GM12878 (cell line): ENCODE data around the gene PHC2.

Source experiments
- CREM ChIP-seq: IDR thresholded peaks from 2 replicates; pipeline ENCODE4 v1.6.1; 2014; ENCODE audit warnings: antibody characterized with exemption, low read depth
- CTCF ChIP-seq, 3 experiments: IDR thresholded peaks in 2 of 3; conservative IDR thresholded peaks in 1 of 3; 2 replicates each; pipeline ENCODE4 v1.5.1; 2011; ENCODE audit warnings: low read depth in 3 of 3, low read length in 3 of 3, mild to moderate bottlenecking in 3 of 3, control low read depth in 2 of 3, moderate library complexity in 2 of 3, inconsistent platforms in 1 of 3, mixed read lengths in 1 of 3; ENCODE audit not compliant: control insufficient read depth in 2 of 3, insufficient read depth in 1 of 3; ENCODE audit errors: extremely low read depth in 1 of 3
- DPF2 ChIP-seq: fragments of 450-650 bp; IDR thresholded peaks from 2 replicates; pipeline ENCODE4 v1.6.1; 2017; ENCODE audit warnings: mild to moderate bottlenecking
- EGR1 ChIP-seq, 2 experiments: IDR thresholded peaks; 1 replicate in 1 of 2; 2 replicates in 1 of 2; pipeline ENCODE4 v1.6.1; 2011 to 2012; ENCODE audit warnings: low read depth in 2 of 2, low read length in 2 of 2, borderline replicate concordance in 1 of 2, mild to moderate bottlenecking in 1 of 2, moderate library complexity in 1 of 2
- ELK1 ChIP-seq: IDR thresholded peaks from 2 replicates; pipeline ENCODE4 v1.6.1; 2012; ENCODE audit warnings: low read depth, low read length, improper control_type of control experiment
- HDAC2 ChIP-seq: fragments of 200-600 bp; sonication (generic); IDR thresholded peaks from 2 replicates; pipeline ENCODE4 v1.6.1; 2017
- POLR2AphosphoS2 ChIP-seq: IDR thresholded peaks from 2 replicates; pipeline ENCODE4 v1.6.1; 2011; ENCODE audit warnings: low read depth, mild to moderate bottlenecking, low read length, improper control_type of control experiment, moderate library complexity
- RFX5 ChIP-seq: IDR thresholded peaks from 2 replicates; pipeline ENCODE4 v1.6.1; 2011; ENCODE audit warnings: low read depth, low read length, improper control_type of control experiment
- TAF1 ChIP-seq: IDR thresholded peaks from 2 replicates; pipeline ENCODE4 v1.6.1; 2011; ENCODE audit warnings: mild to moderate bottlenecking, low read depth, low read length, borderline replicate concordance
- TF ChIP-seq, protein P1 (sequence below): IDR thresholded peaks from 2 replicates; pipeline ENCODE4 v1.6.1; 2012; ENCODE audit warnings: low read depth, low read length, improper control_type of control experiment
- TF ChIP-seq, protein P2 (sequence below): IDR thresholded peaks from 2 replicates; pipeline ENCODE4 v1.6.1; 2011; ENCODE audit warnings: low read depth, low read length, improper control_type of control experiment, borderline replicate concordance

DNA sequence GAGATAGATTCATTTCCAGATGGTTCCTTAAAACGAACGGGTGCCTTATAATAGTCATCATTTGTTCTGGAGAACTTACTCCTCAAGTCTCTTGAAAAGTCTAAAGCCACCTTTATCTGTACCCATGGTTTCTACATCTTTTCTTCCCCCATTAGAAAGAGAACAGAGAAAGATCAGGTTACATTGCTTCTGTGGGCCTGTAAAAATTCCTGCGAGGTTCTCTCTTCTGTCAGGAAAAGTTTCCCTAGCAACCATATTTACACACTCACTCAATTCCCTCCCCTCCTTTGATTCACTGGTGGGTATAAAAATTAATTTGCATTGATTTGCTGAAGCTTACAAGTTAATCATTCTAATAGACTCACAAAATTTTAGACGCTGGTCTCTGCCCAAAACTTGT, 6.7 kb downstream of the PHC2 start:
- TF ChIP-seq DPF2 (no peak), CREM (no peak), CTCF (IDR thresholded peaks at IDR 0.05 in 2 of 3, conservative IDR thresholded peaks at IDR 0.05 in 1 of 3; ENCODE audit: control insufficient read depth in 2 of 3, extremely low read depth in 1 of 3, insufficient read depth in 1 of 3, low read depth in 3 of 3, low read length in 3 of 3) (no peak), HDAC2 (no peak), RFX5 (no peak), ELK1 (no peak), TAF1 (no peak), POLR2AphosphoS2 (no peak), EGR1 (IDR thresholded peaks at IDR 0.05; ENCODE audit: borderline replicate concordance in 1 of 2, low read depth in 2 of 2, low read length in 2 of 2) (no peak)
- TF ChIP-seq, protein P1, sequence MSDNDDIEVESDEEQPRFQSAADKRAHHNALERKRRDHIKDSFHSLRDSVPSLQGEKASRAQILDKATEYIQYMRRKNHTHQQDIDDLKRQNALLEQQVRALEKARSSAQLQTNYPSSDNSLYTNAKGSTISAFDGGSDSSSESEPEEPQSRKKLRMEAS = no peak
- TF ChIP-seq, protein P2, sequence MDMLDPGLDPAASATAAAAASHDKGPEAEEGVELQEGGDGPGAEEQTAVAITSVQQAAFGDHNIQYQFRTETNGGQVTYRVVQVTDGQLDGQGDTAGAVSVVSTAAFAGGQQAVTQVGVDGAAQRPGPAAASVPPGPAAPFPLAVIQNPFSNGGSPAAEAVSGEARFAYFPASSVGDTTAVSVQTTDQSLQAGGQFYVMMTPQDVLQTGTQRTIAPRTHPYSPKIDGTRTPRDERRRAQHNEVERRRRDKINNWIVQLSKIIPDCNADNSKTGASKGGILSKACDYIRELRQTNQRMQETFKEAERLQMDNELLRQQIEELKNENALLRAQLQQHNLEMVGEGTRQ = no peak
